OCI-LY1 (cell line): Measurements from ENCODE around the gene PPP2R3B.

ENCODE experiments used
- H2AFZ ChIP-seq: fragments of 200-600 bp; sonication (generic), shearing (Covaris generic); 2 replicates; pipeline ENCODE4 v1.6.0; 2014; ENCODE audit warnings: antibody characterized with exemption, mild to moderate bottlenecking, low read length
- H3F3A ChIP-seq: fragments of 200-600 bp; sonication (generic), shearing (Covaris generic); 2 replicates; pipeline ENCODE4 v1.6.0; 2014; ENCODE audit warnings: mild to moderate bottlenecking, antibody characterized with exemption, low read length, moderate library complexity; ENCODE audit not compliant: insufficient read depth
- H3K27ac ChIP-seq: fragments of 200-600 bp; sonication (generic); 2 replicates; pipeline ENCODE4 v1.5.1; 2014; ENCODE audit warnings: low read length, mixed run types, mild to moderate bottlenecking, low read depth; ENCODE audit not compliant: poor library complexity, severe bottlenecking
- H3K27me3 ChIP-seq: fragments of 200-600 bp; sonication (generic); 2 replicates; pipeline ENCODE4 v1.6.0; 2014; ENCODE audit warnings: antibody characterized with exemption, mild to moderate bottlenecking, low read length, moderate library complexity; ENCODE audit not compliant: insufficient read depth
- H3K36me3 ChIP-seq: fragments of 200-600 bp; sonication (generic); 2 replicates; pipeline ENCODE4 v1.6.1; 2014; ENCODE audit warnings: mild to moderate bottlenecking, antibody characterized with exemption, low read length, moderate library complexity, mixed read lengths; ENCODE audit not compliant: insufficient read depth
- H3K4me1 ChIP-seq: fragments of 200-600 bp; sonication (generic); 2 replicates; pipeline ENCODE4 v1.5.1; 2014; ENCODE audit warnings: mild to moderate bottlenecking, low read length, moderate library complexity; ENCODE audit not compliant: insufficient read depth, severe bottlenecking
- H3K4me2 ChIP-seq: fragments of 200-600 bp; sonication (generic), shearing (Covaris generic); 2 replicates; pipeline ENCODE4 v1.6.1; 2014; ENCODE audit warnings: low read length
- H3K4me3 ChIP-seq: fragments of 200-600 bp; sonication (generic); 2 replicates; pipeline ENCODE4 v1.5.1; 2014; ENCODE audit warnings: low read length, low read depth, mild to moderate bottlenecking, mixed read lengths; ENCODE audit not compliant: poor library complexity, severe bottlenecking
- H3K79me2 ChIP-seq: fragments of 200-600 bp; shearing (Covaris generic); 2 replicates; pipeline ENCODE4 v1.6.1; 2016; ENCODE audit warnings: mixed run types, low read length, mixed read lengths; ENCODE audit not compliant: insufficient read depth
- H3K9ac ChIP-seq: fragments of 200-600 bp; sonication (generic), shearing (Covaris generic); 2 replicates; pipeline ENCODE4 v1.6.1; 2014; ENCODE audit warnings: mild to moderate bottlenecking, low read length, mixed read lengths
- H3K9me2 ChIP-seq: fragments of 200-600 bp; sonication (generic), shearing (Covaris generic); 2 replicates; pipeline ENCODE4 v1.6.1; 2014; ENCODE audit warnings: low read depth, mild to moderate bottlenecking, low read length, mixed read lengths
- H3K9me3 ChIP-seq: fragments of 200-600 bp; shearing (Covaris generic); 2 replicates; pipeline ENCODE4 v1.6.1; 2014; ENCODE audit warnings: low read length, mixed read lengths
- H4K20me1 ChIP-seq: fragments of 200-600 bp; sonication (generic), shearing (Covaris generic); 2 replicates; pipeline ENCODE4 v1.6.0; 2016; ENCODE audit warnings: mild to moderate bottlenecking, low read length; ENCODE audit not compliant: insufficient read depth
- CTCF ChIP-seq: fragments of 200-600 bp; sonication (generic), shearing (Covaris generic); IDR thresholded peaks from 2 replicates; pipeline ENCODE4 v1.5.1; 2017; ENCODE audit warnings: mild to moderate bottlenecking, antibody characterized with exemption, low read length, moderate library complexity, mixed read lengths
- EZH2 ChIP-seq: fragments of 200-600 bp; sonication (generic), shearing (Covaris generic); IDR thresholded peaks from 2 replicates; pipeline ENCODE4 v1.8.0; 2017; ENCODE audit warnings: borderline replicate concordance, mixed run types, mild to moderate bottlenecking, antibody characterized with exemption, low read length, moderate library complexity, mixed read lengths

The PPP2R3B gene

GRCh38 chrX:313546-313945, 73.2 kb downstream of the PPP2R3B start:
- Histone ChIP-seq H3K36me3 (peaks cover 71% of the 10 kb centered on the region), H2AFZ (no peak overlapping the region), H3K4me3 (no peak overlapping the region), H3F3A (no peaks in the 10 kb centered on the region), H3K27me3 (no peaks in the 10 kb centered on the region), H3K9ac (no peak overlapping the region), H3K9me3 (no peaks in the 10 kb centered on the region), H3K79me2 (no peaks in the 10 kb centered on the region), H3K27ac (no peak overlapping the region), H3K9me2 (no peaks in the 10 kb centered on the region), H4K20me1 (no peaks in the 10 kb centered on the region), H3K4me1 (no peaks in the 10 kb centered on the region), H3K4me2 (no peak overlapping the region)
- no peak for TF ChIP-seq CTCF

GRCh38 chrX:312621-313331, 73.9 kb downstream of the PPP2R3B start:
- H3K27ac ChIP-seq, result no peak overlapping the region
- H3K4me2 ChIP-seq, result no peak overlapping the region
- no peaks in the 10 kb centered on the region for H3F3A ChIP-seq
- H2AFZ ChIP-seq, result no peak overlapping the region
- H3K9me2 ChIP-seq, result no peaks in the 10 kb centered on the region
- H3K36me3 ChIP-seq, result peaks cover 77% of the 10 kb centered on the region
- H3K4me1 ChIP-seq, result no peaks in the 10 kb centered on the region
- no peaks in the 10 kb centered on the region for H4K20me1 ChIP-seq
- H3K27me3 ChIP-seq, result no peaks in the 10 kb centered on the region
- no peaks in the 10 kb centered on the region for H3K9me3 ChIP-seq
- TF ChIP-seq EZH2, result no peak
- no peak for TF ChIP-seq CTCF
- no peak overlapping the region for H3K4me3 ChIP-seq
- no peaks in the 10 kb centered on the region for H3K79me2 ChIP-seq
- no peak overlapping the region for H3K9ac ChIP-seq

DNA sequence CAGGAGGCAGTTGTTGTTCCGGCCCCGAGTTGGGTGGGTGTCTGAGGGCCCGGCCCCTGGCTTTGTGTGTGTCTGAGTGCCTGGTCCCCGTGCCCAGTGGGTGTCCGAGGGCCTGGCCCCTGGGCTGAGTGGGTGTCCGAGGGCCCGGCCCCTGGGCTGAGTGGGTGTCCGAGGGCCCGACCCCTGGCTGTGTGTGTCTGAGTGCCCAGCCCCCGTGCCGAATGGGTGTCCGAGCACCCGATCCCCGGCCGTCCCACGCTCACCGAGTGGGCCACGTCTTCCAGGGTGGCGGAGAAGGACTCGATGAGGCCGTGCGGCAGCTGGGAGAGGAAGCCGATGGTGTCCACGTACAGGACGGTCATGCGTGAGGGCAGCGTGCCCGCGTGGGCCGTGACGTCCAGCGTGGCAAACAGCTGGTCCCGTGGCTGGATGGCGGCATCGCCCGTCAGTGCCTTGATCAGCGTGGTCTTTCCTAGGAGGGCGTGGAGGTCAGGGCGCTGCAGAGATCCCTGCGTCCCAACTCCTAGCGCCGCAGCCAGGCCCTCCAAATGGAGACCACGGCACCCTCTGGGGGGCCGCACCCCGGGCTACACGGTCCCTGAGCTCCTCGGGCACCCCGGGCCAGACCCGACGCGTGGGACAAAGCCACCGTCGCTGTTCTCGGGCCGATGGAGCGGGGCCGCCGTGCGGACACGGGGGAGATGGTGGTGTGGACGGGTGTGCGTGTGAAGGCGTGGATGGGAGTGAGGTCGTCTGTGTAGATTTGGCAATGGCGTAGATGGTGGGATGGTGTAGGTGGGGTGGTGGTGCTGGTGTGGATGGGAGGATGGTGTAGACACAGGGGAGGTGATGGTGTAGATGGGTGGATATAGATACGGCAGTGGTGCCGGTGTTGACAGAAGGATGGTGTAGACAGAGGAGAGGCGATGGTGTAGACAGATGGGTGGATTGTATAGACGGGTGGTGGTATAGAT, 75.3 kb downstream of the PPP2R3B start:
- Histone ChIP-seq H3K79me2 (no peaks in the 10 kb centered on the region), H3K4me1 (no peaks in the 10 kb centered on the region), H3K27ac (no peak overlapping the region), H3K9me3 (no peaks in the 10 kb centered on the region), H2AFZ (no peak overlapping the region), H3K4me3 (no peak overlapping the region), H3K27me3 (no peaks in the 10 kb centered on the region), H4K20me1 (no peaks in the 10 kb centered on the region), H3K9ac (no peak overlapping the region), H3K4me2 (no peak overlapping the region), H3K36me3 (peaks cover 81% of the 10 kb centered on the region), H3K9me2 (no peaks in the 10 kb centered on the region), H3F3A (no peaks in the 10 kb centered on the region)
- TF ChIP-seq EZH2 (no peak), CTCF (no peak)
